ENCODE results near the gene GFI1.
"Not testable (repeated sequence)": the region's sequence is repeated elsewhere in the genome, so short reads cannot be mapped to it uniquely, and the experiment has no call there.

The GFI1 gene

GRCh38 chr1:92486251-92487077 lies at the start of gene GFI1:
Gene GFI1 (minus strand): TSS chr1:92486925. CDS start chr1:92483487, 3,438 bp downstream.
- peak in 2 of 3 experiments; percentile 43 to 56 for DNase-seq (ENCODE audit: low read depth in 3 of 3)

GRCh38 chr1:92532371-92532770 lies 45.6 kb upstream of the GFI1 start:
- not testable (repeated sequence) for DNase-seq (ENCODE audit: low read depth in 3 of 3)

- DNase-seq (ENCODE audit: low read depth in 3 of 3): not testable (repeated sequence)
Observed at GRCh38 chr1:92531939-92532338, 45.2 kb upstream of the GFI1 start.

DNA sequence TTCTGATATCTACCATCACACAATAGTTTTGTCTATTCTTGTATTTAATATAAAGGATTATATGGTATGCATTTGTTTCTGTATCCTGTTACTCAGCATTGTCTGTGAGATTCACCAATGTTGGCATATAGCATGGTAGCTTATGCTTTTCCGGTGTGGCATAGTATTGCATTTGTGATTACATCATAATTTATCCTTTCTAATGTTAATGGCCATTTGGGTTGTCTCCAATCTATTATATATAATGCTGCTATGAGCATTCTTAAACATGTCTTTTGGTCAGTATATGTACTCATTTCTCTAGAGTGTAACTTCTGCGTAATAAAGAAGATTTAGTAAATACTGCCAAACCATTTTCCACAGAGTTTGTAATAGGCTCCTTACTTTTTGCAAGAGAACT lies 40.9 kb upstream of the GFI1 start:
- no peak for DNase-seq (ENCODE audit: low read depth in 3 of 3)

DNA sequence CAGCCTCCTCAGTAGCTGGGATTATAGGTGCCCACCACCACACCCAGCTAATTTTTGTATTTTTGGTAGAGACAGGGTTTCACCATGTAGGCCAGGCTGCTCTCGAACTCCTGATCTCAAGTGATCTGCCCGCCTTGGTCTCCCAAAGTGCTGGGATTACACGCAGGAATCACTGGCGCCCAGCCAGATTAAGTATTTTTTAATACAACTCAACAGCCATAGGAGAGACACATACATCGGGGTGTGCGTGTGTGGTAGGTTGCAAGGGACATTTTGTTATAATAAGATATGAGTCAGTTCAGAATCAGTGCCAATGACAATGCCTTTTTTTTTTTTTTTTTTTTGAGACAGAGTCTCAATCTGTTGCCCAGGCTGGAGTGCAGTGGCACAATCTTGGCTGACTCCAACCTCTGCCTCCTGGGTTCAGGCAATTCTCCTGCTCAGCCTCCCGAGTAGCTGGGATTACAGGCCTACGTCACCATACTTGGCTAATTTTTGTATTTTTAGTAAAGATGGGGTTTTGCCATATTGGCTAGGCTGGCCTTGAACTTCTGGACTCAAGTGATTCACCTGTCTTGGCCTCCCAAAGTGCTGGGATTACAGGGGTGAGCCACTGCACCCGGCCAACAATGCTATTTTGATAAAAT lies 38.3 kb upstream of the GFI1 start:
- DNase-seq (ENCODE audit: low read depth in 3 of 3): not testable (repeated sequence)

DNA sequence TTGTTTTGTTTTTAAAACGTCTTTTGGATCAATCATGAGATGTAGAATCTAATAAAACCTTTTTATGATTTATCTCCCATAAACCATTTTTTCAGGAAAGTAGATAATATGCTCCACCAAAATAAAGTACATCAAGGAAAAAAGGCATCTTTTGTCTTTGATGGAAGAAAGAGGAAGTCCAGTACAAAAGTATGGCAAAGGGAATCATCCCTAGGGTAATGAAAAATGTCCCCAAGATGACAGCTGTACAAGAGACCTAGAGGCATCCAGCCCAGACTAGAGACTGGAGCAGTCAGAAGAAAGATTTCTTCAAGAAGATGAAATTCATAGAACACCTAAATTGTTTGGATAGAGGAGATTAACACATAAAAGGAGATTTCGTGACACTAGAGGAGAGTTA lies 32.3 kb upstream of the GFI1 start:
- DNase-seq (ENCODE audit: low read depth in 3 of 3): no peak

DNA sequence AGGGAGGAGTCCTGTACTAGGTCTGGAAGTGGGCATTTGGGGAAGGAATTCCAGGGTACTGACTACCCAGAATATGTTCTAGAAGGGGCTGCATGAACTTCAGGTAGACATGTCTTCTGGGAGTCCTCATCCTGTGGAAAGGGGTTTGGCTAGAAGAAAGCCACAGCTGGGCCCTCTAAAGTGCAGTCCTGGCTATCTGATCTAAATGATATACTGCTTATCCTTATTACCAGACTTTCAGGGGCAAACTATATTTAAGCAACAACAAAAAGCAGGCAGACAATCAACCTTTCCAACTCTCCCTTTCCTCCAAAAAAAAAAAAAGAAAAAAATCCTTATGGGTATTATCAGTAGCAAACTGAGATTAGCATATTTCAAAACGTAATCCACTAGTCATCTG lies 29.8 kb upstream of the GFI1 start:
- no peak for DNase-seq (ENCODE audit: low read depth in 3 of 3)

GRCh38 chr1:92515796-92516201 lies 29.1 kb upstream of the GFI1 start:
- no peak for DNase-seq (ENCODE audit: low read depth in 3 of 3)

- no peak for DNase-seq (ENCODE audit: low read depth in 3 of 3)
Observed at GRCh38 chr1:92511541-92511940, 24.8 kb upstream of the GFI1 start.

- DNase-seq (ENCODE audit: low read depth in 3 of 3): no peak
Observed at GRCh38 chr1:92509619-92510018, 22.9 kb upstream of the GFI1 start.

GRCh38 chr1:92505015-92505692 lies 18.4 kb upstream of the GFI1 start:
- DNase-seq (ENCODE audit: low read depth in 3 of 3): no peak

- no peak for DNase-seq (ENCODE audit: low read depth in 3 of 3)
Observed at GRCh38 chr1:92504291-92505014, 17.7 kb upstream of the GFI1 start.

- DNase-seq (ENCODE audit: low read depth in 3 of 3): no peak
Observed at GRCh38 chr1:92503926-92504285, 17.2 kb upstream of the GFI1 start.

- no peak for DNase-seq (ENCODE audit: low read depth in 3 of 3)
Observed at GRCh38 chr1:92503043-92503925, 16.6 kb upstream of the GFI1 start.

- DNase-seq (ENCODE audit: low read depth in 3 of 3): no peak
Observed at GRCh38 chr1:92502247-92502646, 15.5 kb upstream of the GFI1 start.

GRCh38 chr1:92500552-92500951 lies 13.8 kb upstream of the GFI1 start:
- no peak for DNase-seq (ENCODE audit: low read depth in 3 of 3)

DNA sequence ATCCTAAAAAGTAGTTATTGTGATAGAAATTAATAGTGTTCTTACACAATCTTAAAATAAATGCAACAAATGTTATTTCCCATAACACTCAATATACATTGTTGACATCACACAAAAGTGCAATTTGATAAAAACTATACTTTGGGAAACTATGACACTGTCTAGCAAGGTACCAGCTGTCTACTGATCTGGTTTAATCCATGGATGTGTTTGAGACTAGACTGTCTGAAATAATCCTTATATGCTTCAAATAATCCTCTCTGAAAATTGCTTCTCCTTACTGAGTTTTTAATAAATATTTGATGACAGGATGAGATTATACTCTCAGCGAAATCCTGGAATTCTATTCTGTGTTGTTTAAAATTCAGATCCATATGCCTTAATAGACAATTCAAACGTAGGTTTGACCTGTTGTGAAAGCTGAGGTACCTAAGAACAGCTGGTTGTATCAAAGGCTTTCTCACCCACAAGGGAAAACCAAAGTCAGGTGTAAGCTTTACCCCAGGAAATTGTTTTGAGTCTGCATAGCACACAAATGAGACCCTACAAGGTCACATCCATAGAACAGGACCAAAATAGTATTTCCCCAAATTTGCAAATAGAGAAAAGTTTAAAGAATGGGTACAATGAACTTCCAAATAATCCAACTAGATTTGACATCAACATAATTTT lies 8.8 kb upstream of the GFI1 start:
- no peak for DNase-seq (ENCODE audit: low read depth in 3 of 3)

DNA sequence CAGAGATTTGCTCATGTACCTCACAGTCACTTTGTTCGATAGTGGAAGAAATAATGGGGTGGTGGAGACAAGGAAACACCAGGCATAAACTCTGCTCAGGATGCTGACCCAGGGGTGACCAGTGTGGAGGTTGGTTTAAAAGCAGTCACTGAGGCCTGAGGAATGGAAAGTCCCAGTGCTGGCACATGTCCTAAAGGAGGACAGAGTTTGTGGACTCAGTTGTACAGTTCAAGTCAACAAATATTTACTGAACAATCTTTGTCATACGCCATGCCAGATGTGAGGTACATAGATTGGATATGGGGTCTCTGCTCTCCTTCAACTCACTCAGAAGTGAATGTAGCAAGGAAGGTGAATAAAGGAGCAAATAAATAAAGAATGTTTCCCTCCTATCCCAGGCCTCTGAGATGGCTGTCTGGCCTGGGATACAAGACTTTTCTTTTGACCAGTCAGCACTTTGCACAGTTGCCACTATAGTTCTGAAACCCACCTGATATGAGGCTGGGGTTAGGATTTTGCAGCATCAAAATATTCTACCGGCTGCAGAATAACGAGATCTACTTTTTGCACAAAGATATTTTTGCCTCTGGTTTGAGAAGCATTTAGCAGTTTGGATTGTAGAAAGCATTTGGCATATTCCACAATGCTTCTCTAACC lies 7.9 kb upstream of the GFI1 start:
- DNase-seq (ENCODE audit: low read depth in 3 of 3): no peak

DNA sequence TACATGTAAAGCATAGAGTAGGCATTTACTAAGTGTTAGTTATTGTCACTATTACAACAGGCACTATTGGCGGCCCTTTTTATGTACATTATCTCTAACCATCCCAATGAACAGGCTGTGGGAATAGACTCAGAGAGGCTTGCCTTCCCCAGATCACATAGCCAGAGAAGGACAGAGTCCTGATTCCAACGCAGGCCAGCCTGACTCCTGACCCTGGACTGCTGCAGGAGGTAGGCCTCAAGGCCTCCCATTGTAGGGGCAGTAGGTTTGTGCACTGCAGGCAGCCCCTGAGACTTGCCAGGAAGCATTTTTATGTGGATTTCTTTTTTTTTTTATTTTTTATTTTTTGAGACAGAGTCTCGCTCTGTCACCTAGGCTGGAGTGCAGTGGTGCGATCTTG lies 6.4 kb upstream of the GFI1 start:
- no peak for DNase-seq (ENCODE audit: low read depth in 3 of 3)

DNA sequence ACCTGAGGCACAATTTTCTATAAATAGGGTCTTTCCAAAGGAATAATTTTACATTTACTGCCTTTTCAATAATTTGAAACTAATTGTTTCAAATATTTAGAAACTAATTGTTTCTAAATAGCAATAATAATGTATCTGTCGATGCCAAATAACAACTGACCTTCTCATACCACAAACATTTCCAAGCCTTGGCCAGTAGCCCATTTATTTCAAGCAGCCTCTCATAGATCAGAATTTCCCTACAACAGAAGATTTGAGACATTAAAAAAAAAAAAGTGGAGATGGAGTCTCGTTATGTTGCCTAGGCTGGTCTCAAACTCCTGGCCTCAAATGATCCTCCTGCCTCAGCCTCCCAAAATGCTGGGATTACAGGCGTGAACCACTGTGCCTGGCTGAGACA lies 2.1 kb upstream of the GFI1 start:
- no peak for DNase-seq (ENCODE audit: low read depth in 3 of 3)
